B cell (primary cell): ENCODE data around the gene WDR27.

Experiments
- EZH2 ChIP-seq: IDR thresholded peaks from 2 replicates; pipeline ENCODE4 v1.6.1; 2012; ENCODE audit warnings: borderline replicate concordance, low read depth, mild to moderate bottlenecking, moderate library complexity, low read length; ENCODE audit not compliant: insufficient read depth, poor library complexity, severe bottlenecking
- TF ChIP-seq, protein P1 (sequence below): fragments of 200-600 bp; IDR thresholded peaks from one replicate; pipeline ENCODE4 v1.8.0; 2022; ENCODE audit warnings: antibody characterized with exemption, mild to moderate bottlenecking

- TF ChIP-seq, protein P1, sequence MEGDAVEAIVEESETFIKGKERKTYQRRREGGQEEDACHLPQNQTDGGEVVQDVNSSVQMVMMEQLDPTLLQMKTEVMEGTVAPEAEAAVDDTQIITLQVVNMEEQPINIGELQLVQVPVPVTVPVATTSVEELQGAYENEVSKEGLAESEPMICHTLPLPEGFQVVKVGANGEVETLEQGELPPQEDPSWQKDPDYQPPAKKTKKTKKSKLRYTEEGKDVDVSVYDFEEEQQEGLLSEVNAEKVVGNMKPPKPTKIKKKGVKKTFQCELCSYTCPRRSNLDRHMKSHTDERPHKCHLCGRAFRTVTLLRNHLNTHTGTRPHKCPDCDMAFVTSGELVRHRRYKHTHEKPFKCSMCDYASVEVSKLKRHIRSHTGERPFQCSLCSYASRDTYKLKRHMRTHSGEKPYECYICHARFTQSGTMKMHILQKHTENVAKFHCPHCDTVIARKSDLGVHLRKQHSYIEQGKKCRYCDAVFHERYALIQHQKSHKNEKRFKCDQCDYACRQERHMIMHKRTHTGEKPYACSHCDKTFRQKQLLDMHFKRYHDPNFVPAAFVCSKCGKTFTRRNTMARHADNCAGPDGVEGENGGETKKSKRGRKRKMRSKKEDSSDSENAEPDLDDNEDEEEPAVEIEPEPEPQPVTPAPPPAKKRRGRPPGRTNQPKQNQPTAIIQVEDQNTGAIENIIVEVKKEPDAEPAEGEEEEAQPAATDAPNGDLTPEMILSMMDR = no peak
- TF ChIP-seq EZH2 = no peak
Observed at GRCh38 chr6:169571123-169571962, 130.5 kb downstream of the WDR27 start.
